ENCODE results near the gene ADCK1.
"Not testable (repeated sequence)": the region's sequence is repeated elsewhere in the genome, so short reads cannot be mapped to it uniquely, and the experiment has no call there.

The ADCK1 gene, protein sequence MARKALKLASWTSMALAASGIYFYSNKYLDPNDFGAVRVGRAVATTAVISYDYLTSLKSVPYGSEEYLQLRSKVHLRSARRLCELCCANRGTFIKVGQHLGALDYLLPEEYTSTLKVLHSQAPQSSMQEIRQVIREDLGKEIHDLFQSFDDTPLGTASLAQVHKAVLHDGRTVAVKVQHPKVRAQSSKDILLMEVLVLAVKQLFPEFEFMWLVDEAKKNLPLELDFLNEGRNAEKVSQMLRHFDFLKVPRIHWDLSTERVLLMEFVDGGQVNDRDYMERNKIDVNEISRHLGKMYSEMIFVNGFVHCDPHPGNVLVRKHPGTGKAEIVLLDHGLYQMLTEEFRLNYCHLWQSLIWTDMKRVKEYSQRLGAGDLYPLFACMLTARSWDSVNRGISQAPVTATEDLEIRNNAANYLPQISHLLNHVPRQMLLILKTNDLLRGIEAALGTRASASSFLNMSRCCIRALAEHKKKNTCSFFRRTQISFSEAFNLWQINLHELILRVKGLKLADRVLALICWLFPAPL

GRCh38 chr14:77799863-77800730, at the start of gene ADCK1:
ADCK1 (plus strand) TSS chr14:77800109; CDS start chr14:77818979, 18,870 bp downstream.
- DNase-seq, result peak; percentile 85 to 86

GRCh38 chr14:77752266-77752665, 47.6 kb upstream of the ADCK1 start:
- DNase-seq, result no peak

DNA sequence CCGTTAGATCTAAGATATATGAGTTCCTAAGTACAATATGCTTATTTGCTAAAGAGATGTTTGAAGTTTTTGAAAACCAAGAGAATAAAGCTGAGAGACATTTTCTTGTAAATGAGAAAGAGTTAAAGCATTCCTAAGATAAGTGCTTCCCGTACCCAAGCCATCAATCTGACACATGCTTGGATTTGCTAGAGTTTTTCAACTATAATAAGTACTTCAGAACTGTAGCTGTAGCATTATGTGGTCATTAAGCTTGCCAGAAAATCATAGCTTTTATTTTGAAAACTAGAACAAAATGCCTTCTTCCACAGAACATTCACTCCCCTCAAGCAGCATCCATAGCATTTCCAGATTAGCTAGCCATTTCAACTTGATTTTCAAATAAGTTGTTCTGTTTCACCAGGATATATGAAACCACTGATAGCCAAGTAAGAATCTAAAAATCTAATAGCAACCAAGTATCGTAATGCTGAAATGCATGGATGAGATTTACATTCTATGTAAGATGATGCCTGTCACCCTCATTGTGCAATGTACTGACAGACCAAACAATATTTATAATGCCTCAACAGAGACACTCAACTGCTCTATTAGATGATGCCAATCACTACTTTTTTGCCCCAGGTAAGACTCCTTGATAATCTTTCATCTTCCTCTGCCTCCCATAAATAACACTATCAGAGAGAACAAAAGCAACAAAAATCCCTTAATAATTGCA, 47.0 kb upstream of the ADCK1 start:
- no peak for DNase-seq

DNA sequence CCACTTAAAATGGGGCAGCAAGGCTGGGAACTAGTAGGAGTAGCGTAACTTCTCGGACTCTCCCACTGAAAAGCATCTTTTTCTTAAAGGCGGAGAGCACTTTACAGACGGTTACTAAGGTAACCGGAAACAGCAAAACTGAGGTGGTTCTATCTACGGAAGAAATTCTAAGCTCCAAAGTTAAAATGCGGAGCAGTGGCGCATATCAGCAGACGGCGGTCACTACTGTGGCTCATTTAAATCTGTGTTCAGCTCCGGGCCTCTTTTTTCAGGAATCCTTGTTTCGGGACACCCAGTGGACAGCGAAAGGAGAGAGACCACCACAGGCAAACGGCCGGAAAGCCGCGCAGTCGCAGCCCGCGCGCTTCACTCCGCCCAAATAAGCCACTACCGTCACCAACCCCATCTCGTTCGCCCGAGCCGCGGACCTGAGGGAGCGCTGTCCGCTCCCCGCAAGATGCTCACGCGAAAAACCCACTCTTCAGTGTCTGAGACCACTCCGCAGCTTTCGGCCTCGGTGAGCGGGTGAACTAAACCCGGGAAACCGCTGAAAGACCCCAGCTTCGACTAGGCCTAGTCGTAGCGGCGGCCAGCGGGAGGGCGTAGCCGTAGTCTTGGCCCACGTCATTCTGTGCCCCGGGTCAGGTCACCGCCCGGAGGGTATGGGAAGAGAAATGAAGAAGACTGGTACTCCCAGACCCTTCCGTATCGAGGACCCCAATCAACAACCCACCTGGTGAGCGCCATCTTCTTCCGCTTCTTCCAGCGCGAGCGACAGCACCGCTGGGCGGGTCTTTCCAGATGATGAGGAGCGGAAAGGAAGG, 39.3 kb upstream of the ADCK1 start, which contains the start of gene SNW1:
Gene SNW1 (minus strand): TSS at position 776 of the 824 bp plus-strand sequence. CDS start 29 bp downstream, at position 747.
- peak; percentile 49 to 93 for DNase-seq

GRCh38 chr14:77761205-77761931, 38.5 kb upstream of the ADCK1 start:
- peak; percentile 37 to 96 for DNase-seq

DNA sequence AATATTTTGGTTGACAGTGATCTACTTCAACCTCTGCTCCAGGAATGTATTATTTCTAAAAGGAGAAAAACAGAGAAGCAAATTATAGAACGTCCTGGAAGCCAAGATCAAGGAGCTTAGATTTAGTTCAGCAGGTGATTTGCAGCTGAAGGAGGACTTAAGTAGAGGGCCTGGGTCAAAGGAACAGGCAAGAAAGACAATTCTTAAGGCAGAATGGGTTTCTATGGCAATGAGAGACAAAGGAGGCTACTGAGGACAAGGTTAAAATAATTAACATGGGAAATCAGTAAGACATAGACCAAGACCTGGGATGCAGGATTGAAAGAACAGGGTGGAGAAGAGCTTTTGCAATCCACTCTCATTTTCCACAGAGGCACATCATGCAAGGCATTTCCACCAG, 36.6 kb upstream of the ADCK1 start:
- DNase-seq, result no peak

DNA sequence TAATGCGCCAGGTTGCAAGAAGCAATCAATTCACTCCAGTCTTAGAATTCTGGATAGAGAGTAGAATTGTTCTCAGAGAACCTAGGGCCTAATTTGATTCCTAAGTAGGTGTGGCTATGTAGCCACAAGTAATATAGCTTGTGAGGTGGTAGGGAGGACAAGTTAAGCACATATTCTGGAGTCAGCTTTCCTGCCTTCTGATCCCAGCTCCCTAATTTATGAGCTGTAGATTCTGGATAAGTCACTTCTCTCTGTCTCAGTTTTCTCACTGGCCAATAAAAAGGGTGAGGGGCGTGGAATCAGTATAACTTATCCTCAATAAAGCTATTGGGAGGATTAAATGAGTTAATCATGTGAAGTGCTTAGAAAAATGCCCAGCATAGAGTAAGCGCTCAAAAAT, 35.9 kb upstream of the ADCK1 start:
- no peak for DNase-seq

- not testable (repeated sequence) for DNase-seq
These were observed 31.4 kb upstream of the ADCK1 start for GRCh38 chr14:77768442-77769069.

DNA sequence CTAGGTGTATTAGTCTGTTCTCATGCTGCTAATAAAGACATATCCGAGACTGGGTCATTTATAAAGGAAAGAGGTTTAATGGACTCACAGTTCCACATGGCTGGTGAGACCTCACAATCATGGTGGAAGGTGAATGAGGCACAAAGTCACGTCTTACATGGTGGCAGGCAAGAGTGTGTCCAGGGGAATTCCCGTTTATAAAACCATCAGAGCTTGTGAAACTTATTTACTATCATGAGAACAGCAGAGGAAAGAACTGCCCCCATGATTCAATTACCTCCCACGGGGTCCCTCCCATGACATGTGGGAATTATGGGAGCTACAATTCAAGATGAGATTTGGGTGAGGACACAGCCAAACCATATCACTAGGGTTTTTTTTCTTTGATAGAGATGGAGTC, 25.9 kb upstream of the ADCK1 start:
- DNase-seq, result peak; percentile 8 to 51

- no peak for DNase-seq
These were observed 17.7 kb upstream of the ADCK1 start for GRCh38 chr14:77782202-77782601.

DNA sequence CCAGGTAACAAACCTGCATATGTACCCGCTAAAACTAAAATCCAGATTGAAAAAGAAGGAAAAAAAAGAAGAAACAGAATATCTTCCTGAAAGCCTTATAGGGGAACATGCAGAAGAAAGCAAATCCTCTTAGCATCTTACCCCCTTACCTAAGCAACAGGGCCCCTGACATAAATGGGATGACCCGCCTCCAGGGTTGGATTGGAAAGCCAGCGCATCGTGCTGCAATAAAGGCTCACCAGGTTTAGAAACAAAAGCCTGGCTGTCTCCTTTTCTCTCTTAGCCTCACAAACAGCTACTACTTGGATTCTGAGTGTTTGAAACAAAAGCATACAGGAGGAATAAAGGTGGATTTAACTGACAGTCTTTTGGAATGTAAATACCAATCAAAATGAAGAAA, 13.8 kb upstream of the ADCK1 start:
- DNase-seq, result no peak

DNA sequence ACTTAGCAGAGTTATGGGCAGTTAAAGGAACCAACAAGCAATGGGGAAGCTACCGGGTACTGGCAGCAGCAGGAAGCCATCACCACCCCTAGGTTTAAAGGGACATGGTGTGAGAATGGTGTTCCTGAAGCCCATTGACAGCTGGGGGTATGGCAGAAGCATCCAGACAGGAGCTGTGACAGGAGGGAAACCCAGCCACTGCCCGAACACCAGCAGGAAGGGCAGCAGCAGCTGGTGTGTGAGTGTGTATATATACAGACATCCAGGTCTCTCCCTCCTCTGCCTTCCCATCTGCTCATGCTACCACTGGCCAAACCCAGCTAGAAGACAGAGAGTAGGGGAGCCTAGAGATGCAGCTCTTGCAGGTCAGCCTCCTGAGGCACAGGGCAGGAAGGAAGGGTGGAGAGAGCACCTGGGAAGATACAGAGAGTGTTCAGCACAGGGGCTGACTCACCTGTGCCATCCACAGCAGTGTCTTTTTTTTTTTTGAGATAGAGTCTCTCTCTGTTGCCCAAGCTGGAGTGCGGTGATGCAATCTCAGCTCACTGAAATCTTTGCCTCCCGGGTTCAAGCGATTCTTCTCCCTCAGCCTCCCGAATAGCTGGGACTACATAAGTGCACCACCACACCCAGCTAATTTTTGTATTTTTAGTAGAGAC, 9.2 kb upstream of the ADCK1 start:
- DNase-seq, result no peak

DNA sequence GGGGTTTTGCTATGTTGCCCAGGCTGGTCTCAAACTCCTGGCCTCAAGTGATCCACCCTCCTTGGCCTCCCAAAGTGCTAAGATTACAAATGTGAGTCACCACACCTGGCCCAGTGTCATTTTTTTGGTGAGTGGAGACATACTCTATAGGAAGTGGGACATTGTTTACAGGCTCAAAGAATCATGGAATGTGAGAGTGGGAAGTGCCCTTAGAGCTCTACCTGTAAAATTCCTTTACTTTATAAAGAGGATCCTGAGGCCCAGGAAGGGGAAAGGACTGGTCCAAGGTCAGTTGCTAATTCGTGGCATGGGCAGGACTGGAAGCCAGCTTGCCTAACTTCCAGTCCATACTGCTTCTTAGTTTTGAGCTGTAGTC, 8.7 kb upstream of the ADCK1 start:
- no peak for DNase-seq

- DNase-seq, result not testable (repeated sequence)
These were observed 6.7 kb upstream of the ADCK1 start for GRCh38 chr14:77793255-77793654.

GRCh38 chr14:77794357-77794756, 5.6 kb upstream of the ADCK1 start:
- no peak for DNase-seq

- DNase-seq, result not testable (repeated sequence)
These were observed 453 bp upstream of the ADCK1 start for GRCh38 chr14:77799456-77799855.

DNA sequence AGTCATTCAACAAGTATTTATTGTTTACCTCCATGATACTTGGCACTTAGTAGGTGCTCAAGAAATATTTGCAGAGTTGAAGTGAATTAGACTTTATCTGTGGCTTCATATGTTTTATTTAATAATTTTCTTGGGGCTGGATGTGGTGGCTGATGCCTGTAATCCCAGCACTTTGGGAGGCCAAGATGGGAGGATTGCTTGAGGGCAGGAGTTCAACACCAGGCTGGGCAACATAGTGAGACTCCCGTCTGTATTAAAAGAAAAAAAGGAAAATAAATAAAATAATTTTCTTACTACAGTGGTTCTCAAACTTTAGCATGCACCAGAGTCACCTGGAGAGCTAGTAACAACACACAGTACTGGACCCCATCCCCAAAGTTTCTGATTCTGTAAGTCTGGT, 905 bp downstream of the ADCK1 start:
- DNase-seq, result no peak

DNA sequence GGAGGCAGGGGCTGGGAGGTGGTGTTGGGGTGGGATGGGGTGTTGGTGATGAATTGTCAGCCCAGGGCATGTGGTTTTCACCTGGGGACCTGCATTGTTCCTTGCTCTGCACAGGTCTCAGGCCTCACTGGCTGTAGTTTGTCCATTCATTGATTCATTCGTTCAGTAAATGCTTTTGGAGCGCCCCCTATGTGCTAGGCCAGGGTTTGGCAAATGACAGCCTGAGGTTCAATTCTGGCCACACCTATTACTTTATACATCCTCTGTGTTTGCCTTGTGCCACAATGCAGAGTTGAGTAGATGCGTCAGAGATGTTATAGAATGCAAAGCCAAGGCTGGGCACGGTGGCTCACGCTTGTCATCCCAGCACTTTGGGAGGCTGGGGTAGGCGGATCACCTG, 4.7 kb downstream of the ADCK1 start:
- peak in 1 of 2 donors; percentile 14 for DNase-seq

GRCh38 chr14:77805706-77806105, 5.8 kb downstream of the ADCK1 start:
- DNase-seq, result peak; percentile 15 to 21

DNA sequence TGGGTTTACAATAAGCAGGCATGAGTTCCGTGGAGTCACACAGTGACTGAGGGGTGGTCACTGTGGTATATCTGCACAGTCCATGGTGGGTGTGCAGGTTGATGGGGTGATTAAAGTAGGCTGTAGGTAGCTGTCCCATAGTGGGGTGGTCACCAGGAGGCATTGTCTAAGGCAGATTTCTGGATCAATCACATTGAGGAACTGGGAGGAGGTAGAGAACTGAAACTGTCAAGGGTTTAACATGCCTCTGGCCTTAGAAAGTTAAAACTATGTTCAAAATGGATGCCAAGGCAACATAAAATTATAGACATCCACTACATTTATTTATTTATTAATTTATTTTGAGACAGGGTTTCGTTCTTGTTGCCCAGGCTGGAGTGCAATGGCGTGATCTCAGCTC, 8.3 kb downstream of the ADCK1 start:
- DNase-seq, result no peak

Measured in inflammatory macrophage treated with lipopolysaccharide for 1 hour (primary cell).